HG03442 (cell line): ENCODE data around the gene EME2.

Experiments
- ATAC-seq: cut with Tn5 transposase; IDR thresholded peaks from one replicate; pipeline ENCODE4 v1.9.1; 2021; ENCODE audit warnings: mild to moderate bottlenecking, moderate library complexity; ENCODE audit not compliant: unreplicated experiment

EME2 gene

DNA sequence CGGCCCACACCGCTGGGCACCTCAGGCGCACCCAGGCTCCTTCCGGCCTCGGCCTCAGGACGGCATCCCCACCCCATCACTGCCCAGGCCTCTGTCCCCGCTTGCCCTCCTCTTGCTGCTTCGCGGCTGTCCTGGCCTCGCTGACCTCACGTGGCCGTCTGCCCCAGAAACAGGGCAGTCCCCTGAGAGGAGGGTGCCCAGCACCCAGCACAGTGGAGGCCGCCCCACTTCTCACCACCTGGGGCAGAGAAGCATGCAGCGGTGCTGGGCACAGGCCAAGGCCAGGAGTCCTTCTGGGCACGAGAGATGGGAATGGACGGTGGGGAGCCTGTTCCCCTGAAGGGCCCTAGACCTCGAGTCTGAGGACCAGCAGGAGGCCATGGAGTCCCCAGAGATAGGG lies 45.1 kb downstream of the EME2 start:
- no peak for ATAC-seq

DNA sequence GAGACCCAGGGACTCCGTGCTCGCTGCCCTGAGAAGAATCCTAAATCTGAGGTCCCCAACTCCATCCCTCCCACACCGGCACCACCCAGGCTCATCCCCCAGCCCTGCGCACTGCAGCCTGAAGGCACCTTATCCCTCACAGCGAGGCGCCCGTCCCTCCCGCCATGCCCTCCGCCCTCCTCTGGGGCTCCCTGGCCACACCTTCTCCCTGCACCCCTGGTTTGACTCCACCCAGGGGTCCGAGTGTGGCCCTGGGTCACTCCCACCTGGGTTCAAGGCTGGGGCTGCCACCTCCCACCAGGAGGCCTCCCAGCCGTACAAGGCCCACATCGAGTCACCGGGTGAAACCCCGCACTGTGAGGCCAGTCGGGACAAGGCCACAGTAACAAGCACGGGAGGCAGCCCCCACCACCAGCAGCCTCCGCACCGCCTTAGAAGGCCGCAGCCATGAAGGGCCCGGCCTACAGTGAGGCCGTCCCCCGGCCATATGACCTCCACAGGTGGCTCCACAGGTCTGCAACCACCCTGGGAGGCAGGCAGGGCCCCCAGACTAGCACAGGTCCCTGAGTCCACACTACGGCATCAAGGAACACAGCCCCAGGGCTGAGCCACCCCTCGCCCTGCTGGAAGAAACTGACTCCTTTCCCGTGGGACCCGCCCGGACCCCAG lies 45.7 kb downstream of the EME2 start:
- ATAC-seq: no peak

- no peak for ATAC-seq
Measured at GRCh38 chr16:1818873-1819525, 46.4 kb downstream of the EME2 start.

DNA sequence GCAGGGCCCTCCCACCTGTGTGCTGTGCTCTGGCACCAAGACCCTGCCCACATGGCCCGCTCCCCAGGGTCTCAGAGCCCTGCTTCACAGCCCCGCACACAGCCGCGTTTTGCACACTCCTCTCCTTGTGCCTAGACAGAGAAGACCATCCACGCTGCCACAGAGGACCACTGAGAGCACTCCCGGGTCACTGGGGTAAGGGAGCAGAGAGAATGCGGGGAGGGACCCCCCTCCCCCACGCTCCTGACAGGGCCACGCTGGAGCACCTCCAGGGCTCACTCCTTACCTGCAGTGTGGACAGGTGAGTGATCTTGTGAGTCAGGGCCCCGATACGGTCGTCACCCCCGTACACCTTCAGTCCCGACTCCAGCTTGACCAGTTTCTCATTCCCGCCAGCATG lies 47.0 kb downstream of the EME2 start:
- no peak for ATAC-seq

- ATAC-seq: no peak
Measured at GRCh38 chr16:1820096-1820945, 47.7 kb downstream of the EME2 start.

DNA sequence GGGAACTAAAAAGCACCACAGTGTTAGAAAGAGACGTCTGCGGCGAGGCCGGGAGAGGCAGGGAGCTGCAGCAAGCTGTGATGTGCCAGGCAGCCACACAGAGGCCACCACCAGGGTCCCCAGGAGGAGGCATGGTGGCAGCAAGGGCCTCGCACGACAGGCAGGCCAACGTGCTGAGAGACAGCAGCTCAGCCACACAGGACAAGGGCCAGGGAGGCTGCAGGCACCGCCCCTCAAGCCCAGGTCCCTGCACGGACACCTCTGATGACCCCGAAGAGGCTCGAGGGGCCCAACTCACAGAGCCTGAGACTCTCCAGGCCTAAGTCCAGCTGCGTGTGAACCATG lies 48.3 kb downstream of the EME2 start:
- ATAC-seq: no peak

GRCh38 chr16:1821861-1822611 lies 49.4 kb downstream of the EME2 start:
- ATAC-seq: no peak

GRCh38 chr16:1822801-1823200 lies 50.2 kb downstream of the EME2 start:
- no peak for ATAC-seq

DNA sequence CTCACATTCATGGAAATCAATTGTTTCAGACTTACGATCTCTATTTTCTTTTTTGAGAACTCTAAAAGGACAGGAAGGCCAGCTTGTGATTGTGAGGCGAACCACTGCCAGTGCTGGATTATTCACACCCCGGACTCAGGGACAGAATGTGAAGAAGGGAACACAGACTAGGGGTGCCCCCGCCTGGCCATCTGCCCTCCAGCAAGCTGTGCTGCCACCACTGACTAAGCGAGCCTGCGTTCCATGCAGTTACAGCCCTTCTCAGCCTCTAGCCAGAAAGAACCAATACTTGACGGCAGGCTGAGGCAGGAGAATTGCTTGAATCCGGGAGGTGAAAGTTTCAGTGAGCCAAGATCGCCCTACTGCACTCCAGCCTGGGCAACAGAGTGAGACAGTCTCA lies 51.2 kb downstream of the EME2 start:
- ATAC-seq: no peak

DNA sequence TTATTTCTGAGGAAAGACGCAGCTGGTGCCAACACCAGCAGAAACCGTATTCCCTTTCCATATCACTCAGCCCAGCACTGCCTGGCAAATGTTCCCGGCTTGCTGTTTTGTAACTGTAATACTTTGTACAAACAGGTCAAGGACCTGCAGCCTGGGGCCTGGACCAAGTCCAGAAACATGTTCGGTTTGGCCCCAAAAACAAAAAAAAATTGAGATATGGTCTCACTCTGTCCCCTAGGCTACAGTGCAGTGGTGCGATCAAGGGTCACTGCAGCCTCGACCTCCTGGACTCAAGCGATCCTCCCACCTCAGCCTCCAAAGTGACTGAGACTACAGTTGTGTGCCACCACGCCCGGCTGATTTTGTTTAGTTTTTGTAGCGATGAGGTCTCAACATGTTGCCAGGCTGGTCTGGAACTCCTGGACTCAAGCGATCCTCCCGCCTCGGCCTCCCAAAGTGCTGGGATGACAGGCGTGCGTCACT lies 52.8 kb downstream of the EME2 start:
- no peak for ATAC-seq
